Middle frontal gyrus (tissue), 1 donor: Measurements from ENCODE around the gene CNKSR2.

Experiments
- DNase-seq: peaks from one replicate; pipeline ENCODE4 v3.0.0-alpha.2; 2015; ENCODE audit warnings: low spot score; ENCODE audit errors: extremely low spot score

Gene CNKSR2

GRCh38 chrX:21374163-21374993 lies at the start of gene CNKSR2:
Gene CNKSR2, plus strand, starts transcription at chrX:21374418. Its CDS starts 480 bp downstream, at chrX:21374898.
- DNase-seq, result no peak

- DNase-seq, result no peak
These were observed 19.5 kb upstream of the CNKSR2 start for GRCh38 chrX:21354725-21355124.

GRCh38 chrX:21355831-21356230 lies 18.4 kb upstream of the CNKSR2 start:
- no peak for DNase-seq

GRCh38 chrX:21369613-21370012 lies 4.6 kb upstream of the CNKSR2 start:
- no peak for DNase-seq

- DNase-seq, result no peak
These were observed 1.2 kb upstream of the CNKSR2 start for GRCh38 chrX:21373001-21373400.

- DNase-seq, result no peak
These were observed 518 bp upstream of the CNKSR2 start for GRCh38 chrX:21373637-21374162.

- DNase-seq, result no peak
These were observed 933 bp downstream of the CNKSR2 start for GRCh38 chrX:21374994-21375707.

GRCh38 chrX:21375708-21376009 lies 1.4 kb downstream of the CNKSR2 start:
- DNase-seq, result no peak

- no peak for DNase-seq
These were observed 2.4 kb downstream of the CNKSR2 start for GRCh38 chrX:21376636-21377035.

GRCh38 chrX:21379991-21380390 lies 5.8 kb downstream of the CNKSR2 start:
- no peak for DNase-seq

- DNase-seq, result no peak
These were observed 8.5 kb downstream of the CNKSR2 start for GRCh38 chrX:21382715-21383114.

- no peak for DNase-seq
These were observed 9.3 kb downstream of the CNKSR2 start for GRCh38 chrX:21383546-21383945.

GRCh38 chrX:21384178-21384577 lies 10.0 kb downstream of the CNKSR2 start:
- DNase-seq, result no peak

- DNase-seq, result peak; percentile 9
These were observed 20.6 kb downstream of the CNKSR2 start for GRCh38 chrX:21394792-21395191.

- no peak for DNase-seq
These were observed 24.2 kb downstream of the CNKSR2 start for GRCh38 chrX:21398426-21398825.

GRCh38 chrX:21400408-21401121 lies 26.3 kb downstream of the CNKSR2 start:
- no peak for DNase-seq

- DNase-seq, result no peak
These were observed 34.1 kb downstream of the CNKSR2 start for GRCh38 chrX:21408307-21408706.

GRCh38 chrX:21408788-21409187 lies 34.6 kb downstream of the CNKSR2 start:
- no peak for DNase-seq

- DNase-seq, result no peak
These were observed 37.8 kb downstream of the CNKSR2 start for GRCh38 chrX:21412029-21412428.

GRCh38 chrX:21412883-21413282 lies 38.7 kb downstream of the CNKSR2 start:
- DNase-seq, result no peak

GRCh38 chrX:21427086-21427485 lies 52.9 kb downstream of the CNKSR2 start:
- no peak for DNase-seq

- DNase-seq, result no peak
These were observed 62.8 kb downstream of the CNKSR2 start for GRCh38 chrX:21437036-21437435.
